ENCODE data around the gene KRT71.
A peak's percentile ranks its signal among the peaks of the same experiment; 100 is the strongest.

Gene KRT71

GRCh38 chr12:52539821-52540173 is 13.1 kb downstream of the KRT71 start:
- in situ Hi-C loops (cut with HindIII; ENCODE audit: low sequenced_read_pairs): no loop called here
- no peak for DNase-seq (ENCODE audit: low read depth)
- no peak overlapping the region for H3K4me3 ChIP-seq (ENCODE audit: low read depth, low read length)
- TF ChIP-seq, protein P1, sequence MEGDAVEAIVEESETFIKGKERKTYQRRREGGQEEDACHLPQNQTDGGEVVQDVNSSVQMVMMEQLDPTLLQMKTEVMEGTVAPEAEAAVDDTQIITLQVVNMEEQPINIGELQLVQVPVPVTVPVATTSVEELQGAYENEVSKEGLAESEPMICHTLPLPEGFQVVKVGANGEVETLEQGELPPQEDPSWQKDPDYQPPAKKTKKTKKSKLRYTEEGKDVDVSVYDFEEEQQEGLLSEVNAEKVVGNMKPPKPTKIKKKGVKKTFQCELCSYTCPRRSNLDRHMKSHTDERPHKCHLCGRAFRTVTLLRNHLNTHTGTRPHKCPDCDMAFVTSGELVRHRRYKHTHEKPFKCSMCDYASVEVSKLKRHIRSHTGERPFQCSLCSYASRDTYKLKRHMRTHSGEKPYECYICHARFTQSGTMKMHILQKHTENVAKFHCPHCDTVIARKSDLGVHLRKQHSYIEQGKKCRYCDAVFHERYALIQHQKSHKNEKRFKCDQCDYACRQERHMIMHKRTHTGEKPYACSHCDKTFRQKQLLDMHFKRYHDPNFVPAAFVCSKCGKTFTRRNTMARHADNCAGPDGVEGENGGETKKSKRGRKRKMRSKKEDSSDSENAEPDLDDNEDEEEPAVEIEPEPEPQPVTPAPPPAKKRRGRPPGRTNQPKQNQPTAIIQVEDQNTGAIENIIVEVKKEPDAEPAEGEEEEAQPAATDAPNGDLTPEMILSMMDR (IDR thresholded peaks at IDR 0.05; ENCODE audit: low read depth, low read length, missing control alignments): no peak

DNA sequence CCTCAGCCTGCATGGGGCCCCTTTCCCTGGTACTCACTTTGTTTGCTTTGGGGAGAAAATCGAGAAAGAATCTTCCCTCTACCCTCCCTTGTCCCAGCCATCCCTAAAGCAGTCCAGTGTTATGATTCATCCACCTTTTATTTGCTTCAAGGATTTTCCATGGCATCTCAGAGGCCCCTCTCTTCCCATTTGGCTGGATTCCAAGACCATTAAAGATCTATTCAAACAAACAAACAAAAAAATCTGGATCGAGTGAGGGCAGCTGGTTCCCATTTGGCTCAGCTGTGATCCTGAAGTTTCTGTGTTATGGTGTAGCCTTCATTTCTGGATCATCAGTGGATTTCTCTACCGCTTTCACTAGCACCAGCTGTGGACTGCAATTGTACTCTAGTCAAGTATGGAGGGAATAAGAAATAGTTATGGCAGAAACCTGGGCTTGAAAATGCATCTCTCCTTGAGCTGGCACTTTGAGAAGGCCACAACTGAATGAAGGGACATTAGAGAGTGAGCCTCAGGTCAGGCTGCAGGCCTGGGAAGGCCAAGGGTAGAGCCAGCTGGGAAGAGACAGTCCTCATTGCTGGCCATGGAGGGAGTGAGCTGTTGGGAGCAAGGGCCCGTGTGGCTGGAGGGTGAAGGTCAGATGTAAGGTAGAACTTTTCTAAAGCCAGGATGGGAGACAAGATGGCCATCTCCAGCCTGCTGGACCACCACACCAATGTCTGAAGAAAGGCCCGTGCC is 13.7 kb downstream of the KRT71 start:
- TF ChIP-seq, protein P1 (IDR thresholded peaks at IDR 0.05; ENCODE audit: low read depth, low read length, missing control alignments): no peak
- in situ Hi-C loops (cut with HindIII; ENCODE audit: low sequenced_read_pairs): no loop called here
- peak; percentile 13 for DNase-seq (ENCODE audit: low read depth)
- no peak overlapping the region for H3K4me3 ChIP-seq (ENCODE audit: low read depth, low read length)

GRCh38 chr12:52537101-52537500 is 15.8 kb downstream of the KRT71 start:
- in situ Hi-C loops (cut with HindIII; ENCODE audit: low sequenced_read_pairs): no loop called here
- DNase-seq (ENCODE audit: low read depth): no peak
- no peak overlapping the region for H3K4me3 ChIP-seq (ENCODE audit: low read depth, low read length)
- TF ChIP-seq, protein P1 (IDR thresholded peaks at IDR 0.05; ENCODE audit: low read depth, low read length, missing control alignments): no peak

DNA sequence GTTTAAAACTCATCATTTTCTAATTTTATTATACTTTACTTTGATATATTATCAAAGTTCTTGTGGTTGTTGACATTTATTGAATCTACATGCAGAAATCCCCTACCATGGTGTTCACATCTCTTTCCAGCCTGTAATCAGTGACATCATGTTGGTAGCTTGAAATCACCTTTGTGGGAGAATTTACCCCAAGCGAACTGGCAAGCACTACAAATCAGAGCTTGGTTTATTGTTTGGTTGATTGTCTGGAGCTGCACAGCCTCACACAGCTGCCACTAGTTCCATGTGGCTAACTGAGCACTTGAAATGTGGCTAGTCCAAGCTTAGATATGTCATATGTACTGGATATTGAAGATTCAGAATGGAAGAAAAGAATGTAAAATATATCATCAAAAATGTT is 17.4 kb downstream of the KRT71 start:
- DNase-seq (ENCODE audit: low read depth): no peak
- no peak overlapping the region for H3K4me3 ChIP-seq (ENCODE audit: low read depth, low read length)
- TF ChIP-seq, protein P1 (IDR thresholded peaks at IDR 0.05; ENCODE audit: low read depth, low read length, missing control alignments): no peak
- in situ Hi-C loops (cut with HindIII; ENCODE audit: low sequenced_read_pairs): no loop called here

DNA sequence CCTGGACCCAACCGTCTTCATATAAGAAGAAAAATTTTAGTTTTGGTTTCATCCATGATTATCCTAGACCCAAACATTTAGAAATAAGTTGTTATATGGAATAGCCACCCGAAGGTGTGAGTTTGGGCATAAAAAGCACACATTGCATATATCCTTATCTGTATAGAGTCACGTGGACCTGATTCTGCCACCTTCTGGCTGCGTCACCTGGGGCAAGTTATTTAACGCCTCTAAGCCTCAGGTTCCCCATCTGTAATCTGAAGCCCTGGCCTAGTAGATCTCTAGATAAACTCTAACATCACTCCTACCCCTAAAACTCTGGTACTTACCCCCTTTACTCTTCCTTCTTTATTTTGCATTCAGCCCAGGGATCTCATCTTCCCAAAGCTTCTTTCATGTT is 18.5 kb downstream of the KRT71 start:
- TF ChIP-seq, protein P1 (IDR thresholded peaks at IDR 0.05; ENCODE audit: low read depth, low read length, missing control alignments): peak; percentile 22
- no peak for DNase-seq (ENCODE audit: low read depth)
- in situ Hi-C loops (cut with HindIII; ENCODE audit: low sequenced_read_pairs): no loop called here
- no peak overlapping the region for H3K4me3 ChIP-seq (ENCODE audit: low read depth, low read length)

DNA sequence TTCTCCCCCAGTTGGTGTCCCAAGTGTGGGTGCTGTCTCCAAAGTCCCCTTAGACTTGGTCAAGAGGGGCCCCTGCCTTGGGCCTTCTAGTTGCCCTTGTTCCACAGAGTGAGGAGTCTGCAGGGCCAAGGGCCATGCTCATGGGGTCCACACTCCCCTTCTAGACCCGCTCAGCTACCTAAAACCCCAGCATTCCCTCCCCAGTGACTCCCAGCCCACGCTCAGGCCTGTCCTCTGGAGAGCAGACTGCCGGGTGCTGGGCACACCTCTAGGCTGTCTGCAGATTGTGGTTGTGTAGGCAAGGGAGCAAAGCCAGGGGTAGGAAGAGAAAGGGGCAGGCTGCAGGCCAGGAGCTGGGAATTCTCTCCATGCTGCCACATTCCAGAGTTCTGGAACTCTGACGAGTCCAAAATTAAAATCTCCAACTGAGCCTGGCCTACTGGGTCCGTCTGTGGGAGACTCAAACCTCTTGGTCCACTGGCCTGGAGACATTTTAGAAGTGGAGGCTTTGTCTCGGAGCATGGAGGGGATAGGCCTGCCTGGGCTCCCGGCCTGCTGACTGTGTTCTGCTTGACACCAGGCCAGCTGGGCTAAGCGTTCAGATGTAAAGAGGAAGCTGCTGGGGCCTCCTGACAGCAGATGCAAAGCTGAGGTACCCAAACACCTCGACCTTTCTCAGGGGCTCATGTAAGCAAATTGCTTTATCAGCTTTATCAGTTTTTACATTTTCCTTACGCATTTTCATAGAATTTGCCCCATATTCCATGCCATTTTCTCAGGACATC is 19.1 kb downstream of the KRT71 start:
- in situ Hi-C loops (cut with HindIII; ENCODE audit: low sequenced_read_pairs): no loop called here
- TF ChIP-seq, protein P1 (IDR thresholded peaks at IDR 0.05; ENCODE audit: low read depth, low read length, missing control alignments): no peak
- no peak overlapping the region for H3K4me3 ChIP-seq (ENCODE audit: low read depth, low read length)
- no peak for DNase-seq (ENCODE audit: low read depth)
